Measurements from ENCODE around the gene DRC1. TPM values are rescaled to one million over a fixed set of nuclear protein-coding genes. Genes with fewer than 3 reads are reported as not detected.

The DRC1 gene
- total and polyA plus RNA-seq, 2 donors (not counting 1 experiment from before 2014, with no cell fraction given) = under 0.01 to 0.10 TPM

DNA sequence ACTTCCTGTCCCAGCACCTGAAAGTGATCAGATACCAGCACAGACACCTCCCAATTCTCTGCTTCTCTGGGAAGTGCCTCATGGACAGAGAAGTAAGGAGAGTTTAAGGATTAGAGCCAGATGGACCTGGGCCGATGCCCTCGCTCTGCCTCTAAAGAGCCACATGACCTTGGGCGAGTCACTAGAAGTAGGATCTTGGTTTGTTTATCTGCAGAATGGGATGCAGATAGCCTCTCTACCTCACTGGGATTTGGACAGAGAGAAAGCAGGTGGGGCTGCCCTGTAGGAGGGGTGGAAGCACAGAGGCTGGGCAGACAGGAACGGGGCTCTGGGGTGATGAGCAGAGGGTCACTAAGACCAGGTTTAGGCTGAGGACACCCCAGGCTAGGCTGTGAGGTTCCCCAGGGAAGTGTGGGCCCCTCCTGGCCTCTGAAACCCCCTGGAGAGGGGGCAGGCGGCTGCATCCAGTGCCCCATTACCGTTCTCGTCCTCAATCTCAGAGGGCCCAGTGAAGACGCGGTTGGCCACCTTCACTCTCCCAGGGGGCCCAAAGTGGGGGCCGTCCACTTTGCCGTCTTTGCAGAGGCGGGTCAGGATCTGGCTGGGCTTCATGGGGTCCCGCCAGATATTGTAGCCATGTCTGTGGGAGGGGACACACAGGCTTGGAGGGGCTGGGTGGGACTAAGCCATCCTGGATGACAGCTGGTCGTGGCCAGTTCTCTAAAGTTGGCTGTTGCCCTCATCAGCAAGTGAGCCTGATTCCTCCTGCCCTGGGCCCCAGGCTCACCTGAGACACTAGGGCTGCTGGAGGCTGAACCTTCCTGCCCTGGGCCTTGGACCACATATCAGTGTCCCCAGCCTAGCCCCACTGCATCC, 62.9 kb downstream of the DRC1 start:
- no peak overlapping the region for H3K27ac ChIP-seq (ENCODE audit: insufficient read depth, low read length)
- no peaks in the 10 kb centered on the region for H3K9me3 ChIP-seq (ENCODE audit: control insufficient read depth, insufficient read depth, low read depth, low read length)
- no peaks in the 10 kb centered on the region for H3K27me3 ChIP-seq (ENCODE audit: control insufficient read depth, insufficient read depth, low read length)
- TF ChIP-seq EZH2 (IDR thresholded peaks at IDR 0.05; ENCODE audit: low read length, missing control alignments) = no peak
- TF ChIP-seq, protein P1, sequence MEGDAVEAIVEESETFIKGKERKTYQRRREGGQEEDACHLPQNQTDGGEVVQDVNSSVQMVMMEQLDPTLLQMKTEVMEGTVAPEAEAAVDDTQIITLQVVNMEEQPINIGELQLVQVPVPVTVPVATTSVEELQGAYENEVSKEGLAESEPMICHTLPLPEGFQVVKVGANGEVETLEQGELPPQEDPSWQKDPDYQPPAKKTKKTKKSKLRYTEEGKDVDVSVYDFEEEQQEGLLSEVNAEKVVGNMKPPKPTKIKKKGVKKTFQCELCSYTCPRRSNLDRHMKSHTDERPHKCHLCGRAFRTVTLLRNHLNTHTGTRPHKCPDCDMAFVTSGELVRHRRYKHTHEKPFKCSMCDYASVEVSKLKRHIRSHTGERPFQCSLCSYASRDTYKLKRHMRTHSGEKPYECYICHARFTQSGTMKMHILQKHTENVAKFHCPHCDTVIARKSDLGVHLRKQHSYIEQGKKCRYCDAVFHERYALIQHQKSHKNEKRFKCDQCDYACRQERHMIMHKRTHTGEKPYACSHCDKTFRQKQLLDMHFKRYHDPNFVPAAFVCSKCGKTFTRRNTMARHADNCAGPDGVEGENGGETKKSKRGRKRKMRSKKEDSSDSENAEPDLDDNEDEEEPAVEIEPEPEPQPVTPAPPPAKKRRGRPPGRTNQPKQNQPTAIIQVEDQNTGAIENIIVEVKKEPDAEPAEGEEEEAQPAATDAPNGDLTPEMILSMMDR (conservative IDR thresholded peaks at IDR 0.05 in 1 of 2, IDR thresholded peaks at IDR 0.05 in 1 of 2; ENCODE audit: low read depth in 1 of 2, low read length in 2 of 2) = no peak
- H3K4me1 ChIP-seq (ENCODE audit: control insufficient read depth, extremely low read depth, insufficient read depth, low read length) = no peaks in the 10 kb centered on the region
- no peaks in the 10 kb centered on the region for H3K36me3 ChIP-seq (ENCODE audit: control insufficient read depth, insufficient read depth, low read length)
- no peaks in the 10 kb centered on the region for H3K79me2 ChIP-seq (ENCODE audit: control insufficient read depth, insufficient read depth, low read length)
- H3K9ac ChIP-seq (ENCODE audit: insufficient read depth, low read length) = no peak overlapping the region
- H4K20me1 ChIP-seq (ENCODE audit: control insufficient read depth, extremely low read depth, insufficient read depth, low read length) = no peaks in the 10 kb centered on the region
- no peak overlapping the region for H3K4me3 ChIP-seq (replicated peaks in 1 of 4; ENCODE audit: control extremely low read depth in 1 of 4, insufficient read depth in 1 of 4, low read depth in 3 of 4, low read length in 4 of 4)
- H2AFZ ChIP-seq (ENCODE audit: low read length) = no peak overlapping the region
- H3K4me2 ChIP-seq (ENCODE audit: extremely low read depth, insufficient read depth, low read length) = no peak overlapping the region
- DNase-seq (ENCODE audit: low read depth in 2 of 2) = no peak

DNA sequence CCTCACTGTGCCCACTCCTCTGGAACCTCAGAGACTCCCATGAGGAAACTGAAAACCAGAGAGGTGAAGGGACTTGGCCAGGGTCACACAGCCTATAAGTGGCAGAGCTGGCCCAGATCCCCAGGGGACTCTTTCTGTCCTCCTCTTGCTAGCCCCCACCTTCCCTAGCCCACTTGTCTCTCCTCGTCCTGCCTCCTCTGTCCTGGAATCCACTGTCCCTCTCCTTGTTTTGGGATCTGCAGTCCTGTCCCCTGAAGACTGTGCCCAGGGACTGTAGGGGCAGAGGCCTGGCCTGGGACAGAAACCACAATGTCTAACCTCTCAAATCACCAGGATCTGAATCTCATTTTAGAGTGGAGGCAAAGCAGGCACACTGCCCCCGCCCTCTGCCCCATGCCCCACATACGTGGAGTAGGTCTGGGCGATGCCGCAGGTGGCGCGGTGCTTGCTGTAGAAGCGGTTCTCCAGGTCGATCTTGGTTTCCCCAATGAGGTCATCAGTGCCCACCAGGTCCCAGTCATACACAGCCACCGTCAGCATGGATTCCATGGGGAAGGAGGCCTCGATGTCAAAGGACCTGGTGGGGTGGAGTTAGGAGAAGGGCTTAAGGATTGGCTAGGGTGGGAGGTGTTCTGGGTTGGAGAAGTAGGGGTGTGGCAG, 63.7 kb downstream of the DRC1 start:
- TF ChIP-seq, protein P1 (conservative IDR thresholded peaks at IDR 0.05 in 1 of 2, IDR thresholded peaks at IDR 0.05 in 1 of 2; ENCODE audit: low read depth in 1 of 2, low read length in 2 of 2) = no peak
- no peak for TF ChIP-seq EZH2 (IDR thresholded peaks at IDR 0.05; ENCODE audit: low read length, missing control alignments)
- Histone ChIP-seq H3K4me1 (ENCODE audit: control insufficient read depth, extremely low read depth, insufficient read depth, low read length) (no peaks in the 10 kb centered on the region), H3K79me2 (ENCODE audit: control insufficient read depth, insufficient read depth, low read length) (no peaks in the 10 kb centered on the region), H3K9ac (ENCODE audit: insufficient read depth, low read length) (no peak overlapping the region), H3K4me2 (ENCODE audit: extremely low read depth, insufficient read depth, low read length) (no peak overlapping the region), H3K36me3 (ENCODE audit: control insufficient read depth, insufficient read depth, low read length) (no peaks in the 10 kb centered on the region), H3K27ac (ENCODE audit: insufficient read depth, low read length) (no peak overlapping the region), H3K27me3 (ENCODE audit: control insufficient read depth, insufficient read depth, low read length) (no peaks in the 10 kb centered on the region), H2AFZ (ENCODE audit: low read length) (no peak overlapping the region), H3K9me3 (ENCODE audit: control insufficient read depth, insufficient read depth, low read depth, low read length) (no peaks in the 10 kb centered on the region), H3K4me3 (replicated peaks in 1 of 4; ENCODE audit: control extremely low read depth in 1 of 4, insufficient read depth in 1 of 4, low read depth in 3 of 4, low read length in 4 of 4) (no peak overlapping the region), H4K20me1 (ENCODE audit: control insufficient read depth, extremely low read depth, insufficient read depth, low read length) (no peaks in the 10 kb centered on the region)
- no peak for DNase-seq (ENCODE audit: low read depth in 2 of 2)

DNA sequence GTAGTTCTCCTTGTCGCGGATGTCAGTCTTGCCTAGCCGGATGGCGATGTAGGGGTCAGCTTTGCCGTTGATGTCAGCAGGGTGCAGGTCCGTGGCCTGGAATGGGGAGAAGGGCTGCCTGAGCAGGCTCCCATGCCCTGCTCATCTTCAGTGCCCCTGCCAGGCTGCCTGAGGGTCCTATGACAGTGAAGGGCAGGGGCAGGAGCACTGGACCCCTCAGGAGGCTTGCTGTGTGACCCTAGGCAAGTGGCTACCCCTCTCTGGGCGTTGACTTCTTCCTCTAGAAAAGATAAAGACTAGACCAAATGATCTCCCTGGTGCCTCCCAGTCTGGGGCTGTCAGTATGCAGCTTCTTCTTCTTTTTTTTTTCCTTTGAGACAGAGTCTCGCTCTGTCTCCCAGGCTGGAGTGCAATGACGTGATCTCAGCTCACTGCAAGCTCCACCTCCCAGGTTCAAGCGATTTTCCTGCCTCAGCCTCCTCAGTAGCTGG, 64.3 kb downstream of the DRC1 start:
- TF ChIP-seq, protein P1 (conservative IDR thresholded peaks at IDR 0.05 in 1 of 2, IDR thresholded peaks at IDR 0.05 in 1 of 2; ENCODE audit: low read depth in 1 of 2, low read length in 2 of 2) = no peak
- TF ChIP-seq EZH2 (IDR thresholded peaks at IDR 0.05; ENCODE audit: low read length, missing control alignments) = no peak
- H3K9me3 ChIP-seq (ENCODE audit: control insufficient read depth, insufficient read depth, low read depth, low read length) = no peaks in the 10 kb centered on the region
- no peaks in the 10 kb centered on the region for H4K20me1 ChIP-seq (ENCODE audit: control insufficient read depth, extremely low read depth, insufficient read depth, low read length)
- no peak overlapping the region for H3K9ac ChIP-seq (ENCODE audit: insufficient read depth, low read length)
- H3K79me2 ChIP-seq (ENCODE audit: control insufficient read depth, insufficient read depth, low read length) = no peaks in the 10 kb centered on the region
- H3K27ac ChIP-seq (ENCODE audit: insufficient read depth, low read length) = no peak overlapping the region
- no peaks in the 10 kb centered on the region for H3K27me3 ChIP-seq (ENCODE audit: control insufficient read depth, insufficient read depth, low read length)
- no peak for DNase-seq (ENCODE audit: low read depth in 2 of 2)
- H3K36me3 ChIP-seq (ENCODE audit: control insufficient read depth, insufficient read depth, low read length) = no peaks in the 10 kb centered on the region
- H2AFZ ChIP-seq (ENCODE audit: low read length) = no peak overlapping the region
- no peaks in the 10 kb centered on the region for H3K4me1 ChIP-seq (ENCODE audit: control insufficient read depth, extremely low read depth, insufficient read depth, low read length)
- no peak overlapping the region for H3K4me2 ChIP-seq (ENCODE audit: extremely low read depth, insufficient read depth, low read length)
- no peak overlapping the region for H3K4me3 ChIP-seq (replicated peaks in 1 of 4; ENCODE audit: control extremely low read depth in 1 of 4, insufficient read depth in 1 of 4, low read depth in 3 of 4, low read length in 4 of 4)
